ENCODE results near the gene DRAM1.

Gene DRAM1

GRCh38 chr12:101931498-101932326 is 54.3 kb downstream of the DRAM1 start:
- DNase-seq (ENCODE audit: low read depth) = peak; percentile 83

GRCh38 chr12:101933866-101934514 is 56.6 kb downstream of the DRAM1 start:
- no peak for TF ChIP-seq CTCF (IDR thresholded peaks at IDR 0.05; ENCODE audit: low read depth, low read length, missing control alignments)
- no peak for DNase-seq (ENCODE audit: low read depth)
- H3K4me3 ChIP-seq (ENCODE audit: low read depth, low read length) = no peak overlapping the region; the same call in 1 of the 2 replicates

More at GRCh38 chr12:101931498-101932326, 54.3 kb downstream of the DRAM1 start:
- peak overlapping the region; percentile 43 for H3K4me3 ChIP-seq (ENCODE audit: low read depth, low read length)
- no peak for TF ChIP-seq CTCF (IDR thresholded peaks at IDR 0.05; ENCODE audit: low read depth, low read length, missing control alignments)

GRCh38 chr12:101935890-101936746 is 58.7 kb downstream of the DRAM1 start:
- no peak for TF ChIP-seq CTCF (IDR thresholded peaks at IDR 0.05; ENCODE audit: low read depth, low read length, missing control alignments)
- peak overlapping the region; percentile 3; the same call in 1 of the 2 replicates for H3K4me3 ChIP-seq (ENCODE audit: low read depth, low read length)
- peak; percentile 96 for DNase-seq (ENCODE audit: low read depth)

DNA sequence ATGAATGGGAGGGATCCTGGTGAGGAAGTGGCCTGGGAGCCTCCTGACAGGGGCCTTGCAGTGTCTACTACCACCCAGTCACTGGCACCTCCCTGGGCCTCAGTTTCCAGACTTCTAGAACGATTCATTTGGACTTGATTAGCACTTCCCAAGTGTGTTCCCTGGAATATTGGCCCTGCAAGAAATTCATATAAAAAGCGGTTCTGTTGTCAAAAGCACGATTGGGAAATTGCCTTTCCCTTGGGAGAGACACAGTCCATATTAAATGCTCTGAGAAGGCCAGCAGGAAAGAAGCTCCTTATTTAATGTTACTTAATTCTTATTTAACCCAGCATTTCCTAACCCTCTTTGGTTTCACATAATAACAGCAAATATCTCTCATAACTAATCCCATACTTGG is 61.9 kb downstream of the DRAM1 start:
- H3K4me3 ChIP-seq (ENCODE audit: low read depth, low read length) = no peak overlapping the region
- TF ChIP-seq CTCF (IDR thresholded peaks at IDR 0.05; ENCODE audit: low read depth, low read length, missing control alignments) = no peak
- DNase-seq (ENCODE audit: low read depth) = no peak

DNA sequence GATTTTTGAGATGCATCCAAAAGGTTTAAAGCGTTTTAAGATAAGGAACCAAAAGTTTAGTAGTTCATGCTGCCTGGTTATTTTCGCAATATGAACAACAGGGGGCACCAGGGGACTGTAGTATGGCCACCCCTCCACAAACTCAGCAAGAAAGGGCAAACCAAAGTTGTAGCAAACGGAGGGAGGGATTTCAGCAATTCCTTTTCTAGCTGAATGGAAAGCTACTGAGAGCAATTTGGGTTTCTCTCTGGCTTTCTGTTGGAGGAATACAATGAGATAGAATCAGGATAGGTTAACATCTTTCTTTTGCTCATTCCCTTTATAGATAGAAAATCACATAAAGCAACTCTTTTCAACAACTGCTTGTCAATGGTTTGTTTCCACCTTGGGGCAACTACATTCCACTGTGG is 62.5 kb downstream of the DRAM1 start:
- TF ChIP-seq CTCF (IDR thresholded peaks at IDR 0.05; ENCODE audit: low read depth, low read length, missing control alignments) = peak; percentile 83
- no peak overlapping the region for H3K4me3 ChIP-seq (ENCODE audit: low read depth, low read length)
- DNase-seq (ENCODE audit: low read depth) = peak; percentile 66

DNA sequence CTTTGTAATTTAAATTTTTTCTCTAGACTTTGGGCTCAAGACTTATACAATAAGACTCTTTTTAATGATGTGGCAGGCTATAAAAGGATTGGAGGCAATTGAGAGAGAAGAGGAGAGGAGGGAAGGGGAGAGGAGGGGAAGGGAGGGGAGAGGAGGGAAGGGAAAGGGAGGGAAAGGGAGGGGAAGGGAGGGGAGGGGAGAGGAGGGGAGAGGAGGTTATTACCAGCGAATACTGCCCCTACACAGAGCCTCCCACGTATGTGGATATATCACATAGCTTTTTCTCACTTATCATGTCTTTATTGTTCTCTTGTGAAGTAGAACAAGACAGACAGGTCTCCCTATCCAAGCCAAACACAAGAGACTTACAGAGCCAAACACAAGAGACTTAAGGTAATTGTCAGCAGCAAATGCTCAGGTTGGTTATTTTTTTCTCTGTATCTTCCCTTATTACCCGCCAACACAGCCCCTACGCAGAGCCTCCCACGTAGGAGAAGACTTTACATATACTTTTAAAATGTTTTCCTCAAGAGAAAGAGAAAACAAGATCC is 63.1 kb downstream of the DRAM1 start:
- H3K4me3 ChIP-seq (ENCODE audit: low read depth, low read length) = no peak overlapping the region
- DNase-seq (ENCODE audit: low read depth) = no peak
- TF ChIP-seq CTCF (IDR thresholded peaks at IDR 0.05; ENCODE audit: low read depth, low read length, missing control alignments) = no peak
